Esophagus squamous epithelium (tissue), 5 donors: ENCODE data around the gene XRCC4. TPM values are rescaled to one million over a fixed set of nuclear protein-coding genes. Genes with fewer than 3 reads are reported as not detected.
A peak's percentile ranks its signal among the peaks of the same experiment; 100 is the strongest.

Experiments
- DNase-seq: peaks from one replicate; lab custom pipeline; 2025; lab: John Stamatoyannopoulos, UW
- H3K27ac ChIP-seq, 4 donors: fragments of 200-600 bp; sonication (generic); one replicate each; pipeline ENCODE4 v1.5.1; 2016 to 2019; ENCODE audit warnings: mild to moderate bottlenecking in 1 of 4
- H3K27me3 ChIP-seq, 4 donors: fragments of 200-600 bp; sonication (generic); 1 replicate in 3 of 4; 2 replicates in 1 of 4; pipeline versions ENCODE4 v1.5.1 to v1.6.0; 2017 to 2021; ENCODE audit warnings: antibody characterized with exemption in 1 of 4
- H3K36me3 ChIP-seq, 3 donors: fragments of 200-600 bp; sonication (generic); one replicate each; pipeline ENCODE4 v1.5.1; 2016 to 2019
- H3K4me1 ChIP-seq, 3 donors: fragments of 200-600 bp; sonication (generic); one replicate each; pipeline ENCODE4 v1.5.1; 2017 to 2019
- H3K4me3 ChIP-seq, 4 donors: fragments of 200-600 bp; sonication (generic); 1 replicate in 3 of 4; 2 replicates in 1 of 4; pipeline ENCODE4 v1.5.1; 2016 to 2019; ENCODE audit warnings: mild to moderate bottlenecking in 2 of 4, moderate library complexity in 1 of 4
- H3K9me3 ChIP-seq, 3 donors: fragments of 200-600 bp; sonication (generic); one replicate each; pipeline ENCODE4 v1.5.1; 2016 to 2019
- CTCF ChIP-seq, 6 experiments: fragments of 450-650 bp in 4 of 6; fragments of 200-600 bp in 2 of 6; sonication (generic) in 2 of 6; IDR thresholded peaks; one replicate each; pipeline ENCODE4 v1.5.1; 2016 to 2019; ENCODE audit warnings: antibody characterized with exemption in 6 of 6, mild to moderate bottlenecking in 4 of 6, moderate library complexity in 4 of 6
- POLR2A ChIP-seq, 4 donors: fragments of 450-650 bp; IDR thresholded peaks; one replicate each; pipeline ENCODE4 v1.6.1; 2017; ENCODE audit warnings: antibody characterized with exemption in 4 of 4, mild to moderate bottlenecking in 4 of 4, moderate library complexity in 3 of 4
- WGBS, 2 donors: methylation state at CpG; one replicate each; pipeline ENCODE4 v1.1.5; 2018; 5-methylcytosine and 5-hydroxymethylcytosine counted together
- intact Hi-C: fragments of 100-400 bp; cut with DNase I; formaldehyde crosslinking; loops from one replicate; pipeline ENCODE4 v1.15.0; 2022
- total RNA-seq, 4 donors: library from RNA; depleted of rRNA; stranded (reverse); fragments of >200 nt; gene quantifications; one replicate each; pipeline ENCODE4 v1.1.0, GENCODE V29; 2016
- donor health status: DM: yes; HTN: yes; CAD: no.

The XRCC4 gene
- total RNA-seq: 10 to 100 TPM in 1 of 4 donors, 1 to 10 TPM in 3; 2.9 to 10.3 (median 7.4) TPM

- intact Hi-C loops: no loop called here
- no peaks in the 10 kb centered on the region for H3K27me3 ChIP-seq
- no peaks in the 10 kb centered on the region for H3K9me3 ChIP-seq
- 0 to 1% methylated on average over 36 to 39 of the region's 44 CpGs for WGBS, 2 donors
- peaks cover 7 to 52% (median 13%) of the 10 kb centered on the region in 3 donors for H3K4me1 ChIP-seq
- peak; percentile 87 for DNase-seq
- TF ChIP-seq CTCF (IDR thresholded peaks at IDR 0.05) (no peak), POLR2A (IDR thresholded peaks at IDR 0.05) (peak in 3 of 4 donors; percentile 10 to 83 (median 75))
- peak within 1 kb of the TSS; percentile 84 to 90 (median 85) for H3K27ac ChIP-seq
- H3K36me3 ChIP-seq: no peaks in the 10 kb centered on the region
- H3K4me3 ChIP-seq: peak within 1 kb of the TSS; percentile 63 to 91 (median 77)
Measured at GRCh38 chr5:83076742-83077661, at the start of gene XRCC4, which contains the start of gene TMEM167A. Gene XRCC4 (plus strand): TSS chr5:83077547. CDS start chr5:83104920, 27,373 bp downstream. Gene TMEM167A (minus strand): TSS chr5:83077394. CDS start chr5:83077323, 71 bp downstream.

- no peaks in the 10 kb centered on the region for H3K36me3 ChIP-seq
- no peak for DNase-seq
- 91 to 94% methylated on average over 2 of the region's 2 CpGs for WGBS, 2 donors
Measured at GRCh38 chr5:83029912-83030311, 47.4 kb upstream of the XRCC4 start.

GRCh38 chr5:83031381-83031780 lies 46.0 kb upstream of the XRCC4 start:
- no peak for DNase-seq
- no peak overlapping the region for H3K27ac ChIP-seq
- H3K27me3 ChIP-seq: no peaks in the 10 kb centered on the region
- TF ChIP-seq POLR2A (IDR thresholded peaks at IDR 0.05): no peak
- no peak for TF ChIP-seq CTCF (IDR thresholded peaks at IDR 0.05)
- no peaks in the 10 kb centered on the region for H3K36me3 ChIP-seq
- intact Hi-C loops: no loop called here
- WGBS, 2 donors: 73 to 88% methylated on average over 1 of the region's 1 CpG
- no peak overlapping the region for H3K4me3 ChIP-seq
- H3K4me1 ChIP-seq: no peaks in the 10 kb centered on the region
- H3K9me3 ChIP-seq: no peaks in the 10 kb centered on the region

More at GRCh38 chr5:83029912-83030311, 47.4 kb upstream of the XRCC4 start:
- TF ChIP-seq POLR2A (IDR thresholded peaks at IDR 0.05) (no peak), CTCF (IDR thresholded peaks at IDR 0.05) (no peak)
- H3K4me1 ChIP-seq: no peaks in the 10 kb centered on the region
- no peak overlapping the region for H3K4me3 ChIP-seq
- H3K27ac ChIP-seq: no peak overlapping the region
- H3K27me3 ChIP-seq: no peaks in the 10 kb centered on the region
- intact Hi-C loops: no loop called here
- no peaks in the 10 kb centered on the region for H3K9me3 ChIP-seq

- intact Hi-C loops: no loop called here
- no peak for TF ChIP-seq POLR2A (IDR thresholded peaks at IDR 0.05)
- TF ChIP-seq CTCF (IDR thresholded peaks at IDR 0.05): no peak
- Histone ChIP-seq H3K27me3 (no peaks in the 10 kb centered on the region), H3K4me3 (no peak overlapping the region), H3K27ac (no peak overlapping the region), H3K4me1 (no peaks in the 10 kb centered on the region), H3K9me3 (no peaks in the 10 kb centered on the region), H3K36me3 (no peaks in the 10 kb centered on the region)
- no peak for DNase-seq
- 66 to 76% methylated on average over 3 of the region's 3 CpGs for WGBS, 2 donors
Measured at GRCh38 chr5:83034036-83034435, 43.3 kb upstream of the XRCC4 start.
